ENCODE results near the gene VGLL4. TPM values are rescaled to one million over a fixed set of nuclear protein-coding genes. Genes with fewer than 3 reads are reported as not detected.
A peak's percentile ranks its signal among the peaks of the same experiment; 100 is the strongest.

VGLL4 gene
- polyA plus RNA-seq, 3 donors = 8.5 to 13.2 (median 10.0) TPM

- Mint-ChIP-seq H3K27ac (peak overlapping the region in 1 of 7 donors; percentile 56), H3K36me3 (peaks cover 20 to 29% of the 10 kb centered on the region in 2 donors), H3K4me3 (no peak overlapping the region), H3K27me3 (ENCODE audit: low read depth in 3 of 3) (no peaks in the 10 kb centered on the region), H3K4me1 (peaks cover 22% of the 10 kb centered on the region), H3K9me3 (peaks cover 0 to 2% (median 0%) of the 10 kb centered on the region in 7 donors)
- no peak overlapping the region for H3K27ac ChIP-seq (ENCODE audit: low read depth in 1 of 2, low read length in 2 of 2)
- peaks cover 76% of the 10 kb centered on the region for H4K20me1 ChIP-seq (ENCODE audit: insufficient read depth, low read length)
- DNase-seq = no peak
- H3K9ac ChIP-seq (ENCODE audit: insufficient read depth, low read length, poor library complexity, severe bottlenecking) = no peak overlapping the region
- H3K9me3 ChIP-seq (replicated peaks in 1 of 2; ENCODE audit: control insufficient read depth in 1 of 2, insufficient read depth in 1 of 2, low read length in 2 of 2) = no peaks in the 10 kb centered on the region
- 100% methylated on average over 5 of the region's 6 CpGs for WGBS (ENCODE audit: insufficient coverage)
- H3K4me2 ChIP-seq (replicated peaks; ENCODE audit: extremely low read depth, low read length, poor library complexity, severe bottlenecking) = no peak overlapping the region
- TF ChIP-seq, protein P1, sequence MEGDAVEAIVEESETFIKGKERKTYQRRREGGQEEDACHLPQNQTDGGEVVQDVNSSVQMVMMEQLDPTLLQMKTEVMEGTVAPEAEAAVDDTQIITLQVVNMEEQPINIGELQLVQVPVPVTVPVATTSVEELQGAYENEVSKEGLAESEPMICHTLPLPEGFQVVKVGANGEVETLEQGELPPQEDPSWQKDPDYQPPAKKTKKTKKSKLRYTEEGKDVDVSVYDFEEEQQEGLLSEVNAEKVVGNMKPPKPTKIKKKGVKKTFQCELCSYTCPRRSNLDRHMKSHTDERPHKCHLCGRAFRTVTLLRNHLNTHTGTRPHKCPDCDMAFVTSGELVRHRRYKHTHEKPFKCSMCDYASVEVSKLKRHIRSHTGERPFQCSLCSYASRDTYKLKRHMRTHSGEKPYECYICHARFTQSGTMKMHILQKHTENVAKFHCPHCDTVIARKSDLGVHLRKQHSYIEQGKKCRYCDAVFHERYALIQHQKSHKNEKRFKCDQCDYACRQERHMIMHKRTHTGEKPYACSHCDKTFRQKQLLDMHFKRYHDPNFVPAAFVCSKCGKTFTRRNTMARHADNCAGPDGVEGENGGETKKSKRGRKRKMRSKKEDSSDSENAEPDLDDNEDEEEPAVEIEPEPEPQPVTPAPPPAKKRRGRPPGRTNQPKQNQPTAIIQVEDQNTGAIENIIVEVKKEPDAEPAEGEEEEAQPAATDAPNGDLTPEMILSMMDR (IDR thresholded peaks at IDR 0.05) = no peak
- H3K27me3 ChIP-seq (ENCODE audit: control insufficient read depth in 2 of 2, insufficient read depth in 2 of 2, low read length in 2 of 2) = no peaks in the 10 kb centered on the region
- intact Hi-C loops (cut with micrococcal nuclease) = no loop called here
- no peak overlapping the region for H3K4me3 ChIP-seq (replicated peaks in 1 of 3; ENCODE audit: low read depth in 2 of 3, low read length in 3 of 3)
- H3K79me2 ChIP-seq (ENCODE audit: insufficient read depth, low read length) = peaks cover 85% of the 10 kb centered on the region
- H2AFZ ChIP-seq (ENCODE audit: insufficient read depth, low read depth, low read length, poor library complexity, severe bottlenecking) = no peak overlapping the region
- no peaks in the 10 kb centered on the region for H3K4me1 ChIP-seq (ENCODE audit: control insufficient read depth in 1 of 2, insufficient read depth in 2 of 2, low read length in 2 of 2)
- H3K36me3 ChIP-seq (replicated peaks in 1 of 2; ENCODE audit: control insufficient read depth in 1 of 2, insufficient read depth in 2 of 2, low read length in 2 of 2) = peaks cover 2 to 13% of the 10 kb centered on the region in 2 donors
Observed at GRCh38 chr3:11606865-11607440, 36.8 kb downstream of the VGLL4 start.

DNA sequence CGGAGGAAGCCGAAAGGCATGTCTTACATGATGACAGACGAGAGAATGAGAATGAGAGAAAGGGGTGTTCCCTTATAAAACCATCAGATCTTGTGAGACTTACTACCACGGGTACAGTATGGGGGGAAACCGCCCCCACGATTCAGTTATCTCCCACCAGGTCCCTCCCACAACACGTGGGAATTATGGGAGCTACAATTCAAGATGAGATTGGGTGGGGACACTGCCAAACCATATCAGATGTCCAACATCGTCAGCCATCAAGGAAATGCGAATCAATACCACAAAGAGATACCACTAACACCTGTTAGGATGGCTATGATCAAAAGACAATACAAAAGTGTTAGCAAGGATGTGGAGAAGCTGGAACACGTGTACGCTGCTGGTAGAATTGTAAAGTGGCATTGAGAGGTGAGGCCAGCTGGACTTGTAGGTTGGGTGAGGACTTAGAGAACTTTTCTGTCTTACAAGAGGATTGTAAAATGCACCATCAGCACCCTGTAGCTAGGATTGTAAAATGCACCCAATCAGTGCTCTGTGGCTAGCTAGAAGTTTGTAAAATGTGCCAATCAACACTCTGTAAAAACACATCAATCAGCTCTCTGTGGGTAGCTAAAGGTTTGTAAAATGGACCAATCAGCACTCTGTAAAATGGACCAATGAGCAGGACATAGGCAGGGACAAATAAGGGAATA is 37.5 kb downstream of the VGLL4 start:
- Mint-ChIP-seq H3K4me1 (peaks cover 23% of the 10 kb centered on the region), H3K4me3 (no peak overlapping the region), H3K27me3 (ENCODE audit: low read depth in 3 of 3) (no peaks in the 10 kb centered on the region), H3K9me3 (peaks cover 0 to 2% (median 0%) of the 10 kb centered on the region in 7 donors), H3K27ac (peak overlapping the region in 2 of 7 donors; percentile 15 to 38), H3K36me3 (peaks cover 24 to 32% of the 10 kb centered on the region in 2 donors)
- no peaks in the 10 kb centered on the region for H3K9me3 ChIP-seq (replicated peaks in 1 of 2; ENCODE audit: control insufficient read depth in 1 of 2, insufficient read depth in 1 of 2, low read length in 2 of 2)
- peaks cover 3 to 20% of the 10 kb centered on the region in 2 donors for H3K36me3 ChIP-seq (replicated peaks in 1 of 2; ENCODE audit: control insufficient read depth in 1 of 2, insufficient read depth in 2 of 2, low read length in 2 of 2)
- no CpG with 5 or more reads among the region's 11 CpGs for WGBS (ENCODE audit: insufficient coverage)
- H3K27ac ChIP-seq (ENCODE audit: low read depth in 1 of 2, low read length in 2 of 2) = no peak overlapping the region
- no peak overlapping the region for H3K4me2 ChIP-seq (replicated peaks; ENCODE audit: extremely low read depth, low read length, poor library complexity, severe bottlenecking)
- H3K4me3 ChIP-seq (replicated peaks in 1 of 3; ENCODE audit: low read depth in 2 of 3, low read length in 3 of 3) = no peak overlapping the region
- intact Hi-C loops (cut with micrococcal nuclease) = no loop called here
- TF ChIP-seq, protein P1 (IDR thresholded peaks at IDR 0.05) = no peak
- H3K4me1 ChIP-seq (ENCODE audit: control insufficient read depth in 1 of 2, insufficient read depth in 2 of 2, low read length in 2 of 2) = no peaks in the 10 kb centered on the region
- H4K20me1 ChIP-seq (ENCODE audit: insufficient read depth, low read length) = peaks cover 70% of the 10 kb centered on the region
- no peak overlapping the region for H3K9ac ChIP-seq (ENCODE audit: insufficient read depth, low read length, poor library complexity, severe bottlenecking)
- no peak for DNase-seq
- no peak overlapping the region for H2AFZ ChIP-seq (ENCODE audit: insufficient read depth, low read depth, low read length, poor library complexity, severe bottlenecking)
- H3K79me2 ChIP-seq (ENCODE audit: insufficient read depth, low read length) = peaks cover 81% of the 10 kb centered on the region
- no peaks in the 10 kb centered on the region for H3K27me3 ChIP-seq (ENCODE audit: control insufficient read depth in 2 of 2, insufficient read depth in 2 of 2, low read length in 2 of 2)
